ENCODE results near the gene AKT1. TPM values are rescaled to one million over a fixed set of nuclear protein-coding genes. Genes with fewer than 3 reads are reported as not detected.
"Not testable (repeated sequence)": the region's sequence is repeated elsewhere in the genome, so short reads cannot be mapped to it uniquely, and the experiment has no call there.

Gene AKT1
- total RNA-seq, 2 experiments from 2014 or later = 178 to 181 TPM

GRCh38 chr14:104752735-104753527 lies 42.6 kb downstream of the AKT1 start, which contains the start of gene SIVA1:
TSS of gene SIVA1 (plus strand) at chr14:104753147. CDS start at chr14:104753202, 55 bp downstream.
- H3K27ac Mint-ChIP-seq = peak within 1 kb of the TSS; percentile 94
- peaks cover 41% of the 10 kb centered on the region for H3K4me1 Mint-ChIP-seq
- ATAC-seq (ENCODE audit: low read depth) (peak; percentile 92), DNase-seq (peak; percentile 99)
- H3K4me3 Mint-ChIP-seq = peak within 1 kb of the TSS; percentile 89
- H3K36me3 Mint-ChIP-seq = peaks cover 15% of the 10 kb centered on the region
- POLR2A ChIA-PET = interaction anchor here (0.6 to 2.1 kb wide), 17 partner anchors 11 to 268 kb away, joined by 3 to 9 read pairs (median 3); partner anchors contain the start of genes CDCA4 and ZBTB42
- peaks cover 3% of the 10 kb centered on the region for H3K27me3 Mint-ChIP-seq
- H3K9me3 Mint-ChIP-seq = no peaks in the 10 kb centered on the region

- Mint-ChIP-seq H3K36me3 (peaks cover 13% of the 10 kb centered on the region), H3K4me1 (peaks cover 36% of the 10 kb centered on the region), H3K27me3 (peaks cover 3% of the 10 kb centered on the region), H3K4me3 (peak overlapping the region; percentile 89), H3K9me3 (no peaks in the 10 kb centered on the region), H3K27ac (peak overlapping the region; percentile 94)
- ATAC-seq (ENCODE audit: low read depth) (peak; percentile 0), DNase-seq (no peak)
- POLR2A ChIA-PET = interaction anchor here (0.6 to 2.1 kb wide), 16 partner anchors 10 to 268 kb away, joined by 3 to 9 read pairs (median 3); partner anchors contain the start of genes CDCA4 and ZBTB42
These were observed 43.2 kb downstream of the AKT1 start for GRCh38 chr14:104752423-104752734.

GRCh38 chr14:104751539-104752422 lies 43.8 kb downstream of the AKT1 start:
- peak overlapping the region; percentile 89 for H3K4me3 Mint-ChIP-seq
- DNase-seq = no peak
- H3K27ac Mint-ChIP-seq = peak overlapping the region; percentile 94

DNA sequence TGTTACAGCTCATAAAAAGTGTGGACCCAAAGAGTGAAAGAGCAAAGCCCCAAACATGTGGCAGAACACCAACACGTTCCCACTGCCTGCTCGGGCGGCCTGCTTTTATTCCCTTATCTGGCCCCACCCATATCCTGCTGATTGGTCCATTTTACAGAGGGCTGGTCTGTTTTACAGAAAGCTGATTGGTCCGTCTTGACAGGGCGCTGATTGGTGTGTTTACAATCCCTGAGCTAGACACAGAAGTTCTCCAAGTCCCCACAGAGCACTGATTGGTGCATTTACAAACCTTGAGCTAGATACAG lies 44.8 kb downstream of the AKT1 start:
- H3K36me3 Mint-ChIP-seq; H3K27me3 Mint-ChIP-seq; ATAC-seq (ENCODE audit: low read depth); H3K9me3 Mint-ChIP-seq; DNase-seq: not testable (repeated sequence)
- Mint-ChIP-seq H3K4me1 (peaks cover 23% of the 10 kb centered on the region), H3K27ac (peak overlapping the region; percentile 12), H3K4me3 (peak overlapping the region; percentile 5)
- POLR2A ChIA-PET = interaction anchor here (0.7 to 1.8 kb wide), 3 partner anchors 9 to 71 kb away, joined by 3 to 7 read pairs (median 3); no protein-coding TSS in a partner anchor

More at GRCh38 chr14:104751539-104752422, 43.8 kb downstream of the AKT1 start:
- Mint-ChIP-seq H3K27me3 (peaks cover 3% of the 10 kb centered on the region), H3K4me1 (peaks cover 30% of the 10 kb centered on the region), H3K36me3 (peaks cover 9% of the 10 kb centered on the region), H3K9me3 (no peaks in the 10 kb centered on the region)
- POLR2A ChIA-PET = interaction anchor here (0.7 to 2.1 kb wide), 13 partner anchors 10 to 104 kb away, joined by 3 to 9 read pairs (median 3); no protein-coding TSS in a partner anchor
- no peak for ATAC-seq (ENCODE audit: low read depth)

- no peak overlapping the region for H3K4me3 Mint-ChIP-seq
- H3K36me3 Mint-ChIP-seq = peaks cover 2% of the 10 kb centered on the region
- H3K27ac Mint-ChIP-seq = no peak overlapping the region
- no peaks in the 10 kb centered on the region for H3K9me3 Mint-ChIP-seq
- POLR2A ChIA-PET = no interaction called here
- ATAC-seq (ENCODE audit: low read depth) (no peak), DNase-seq (no peak)
- H3K4me1 Mint-ChIP-seq = peaks cover 19% of the 10 kb centered on the region
- peaks cover 3% of the 10 kb centered on the region for H3K27me3 Mint-ChIP-seq
These were observed 45.3 kb downstream of the AKT1 start for GRCh38 chr14:104750056-104750752.

GRCh38 chr14:104749111-104749649 lies 46.4 kb downstream of the AKT1 start:
- H3K9me3 Mint-ChIP-seq = no peaks in the 10 kb centered on the region

GRCh38 chr14:104747876-104748275 lies 47.7 kb downstream of the AKT1 start:
- ATAC-seq (ENCODE audit: low read depth) (no peak), DNase-seq (no peak)
- H3K4me3 Mint-ChIP-seq = no peak overlapping the region
- no peak overlapping the region for H3K27ac Mint-ChIP-seq
- peaks cover 3% of the 10 kb centered on the region for H3K27me3 Mint-ChIP-seq
- H3K4me1 Mint-ChIP-seq = peaks cover 7% of the 10 kb centered on the region
- no peaks in the 10 kb centered on the region for H3K9me3 Mint-ChIP-seq
- POLR2A ChIA-PET = no interaction called here
- no peaks in the 10 kb centered on the region for H3K36me3 Mint-ChIP-seq

More at GRCh38 chr14:104749111-104749649, 46.4 kb downstream of the AKT1 start:
- no peak for ATAC-seq (ENCODE audit: low read depth)
- H3K27ac Mint-ChIP-seq = no peak overlapping the region
- POLR2A ChIA-PET = interaction anchor here (0.6 kb wide), 1 partner anchor 1360 kb away, joined by 3 read pairs; no protein-coding TSS in a partner anchor
- H3K27me3 Mint-ChIP-seq = peaks cover 3% of the 10 kb centered on the region
- H3K36me3 Mint-ChIP-seq = peaks cover 2% of the 10 kb centered on the region
- no peak overlapping the region for H3K4me3 Mint-ChIP-seq
- H3K4me1 Mint-ChIP-seq = peaks cover 12% of the 10 kb centered on the region
- DNase-seq = no peak

DNA sequence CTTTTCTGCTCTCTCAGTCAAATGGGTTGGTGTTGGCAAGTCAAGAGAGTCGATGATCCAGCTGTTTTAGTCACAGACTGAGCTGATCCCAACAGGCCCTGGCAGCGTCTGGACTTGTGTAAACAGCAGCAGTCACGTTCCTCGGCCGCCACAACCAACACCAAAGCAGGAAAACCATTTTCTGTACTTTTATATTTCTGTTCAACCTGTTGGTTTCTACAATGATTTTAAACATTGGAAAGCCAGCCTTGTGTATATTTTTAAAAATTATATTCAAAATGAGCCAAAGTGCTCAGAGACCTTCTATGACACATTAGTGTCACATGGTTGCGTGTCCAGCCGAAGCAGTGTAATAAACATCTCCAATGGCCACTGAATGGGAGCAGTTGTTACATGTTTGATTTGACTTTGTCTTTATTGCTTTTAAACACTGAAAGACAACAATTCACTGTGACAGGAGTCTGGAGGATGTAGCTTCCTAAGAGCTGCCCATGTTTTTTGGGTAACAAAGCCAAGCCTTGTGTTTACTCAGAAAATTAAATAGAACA lies 48.5 kb downstream of the AKT1 start:
- Mint-ChIP-seq H3K36me3 (no peaks in the 10 kb centered on the region), H3K9me3 (no peaks in the 10 kb centered on the region), H3K4me1 (peaks cover 7% of the 10 kb centered on the region), H3K4me3 (no peak overlapping the region), H3K27me3 (peaks cover 3% of the 10 kb centered on the region), H3K27ac (no peak overlapping the region)
- POLR2A ChIA-PET = no interaction called here
- no peak for DNase-seq
- no peak for ATAC-seq (ENCODE audit: low read depth)

DNA sequence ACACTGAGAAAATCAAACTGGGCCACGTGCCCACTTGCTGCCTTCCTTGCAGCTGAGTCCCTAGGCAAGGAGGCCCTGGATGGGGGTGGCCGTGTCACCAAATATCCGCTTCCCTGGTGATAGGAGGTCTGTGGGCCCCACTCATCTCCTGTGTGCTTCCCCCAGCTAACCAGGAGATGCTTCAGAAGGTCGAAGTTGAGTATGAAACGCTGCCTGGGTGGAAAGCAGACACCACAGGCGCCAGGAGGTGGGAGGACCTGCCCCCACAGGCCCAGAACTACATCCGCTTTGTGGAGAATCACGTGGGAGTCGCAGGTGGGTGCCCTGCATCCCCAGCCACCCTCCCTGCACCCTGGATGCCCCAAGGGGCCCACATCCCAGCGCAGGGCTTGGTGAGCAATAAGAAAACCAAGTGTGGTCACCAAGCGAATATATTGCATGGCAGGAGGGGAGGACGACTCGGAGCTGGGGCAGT lies 49.4 kb downstream of the AKT1 start:
- peak; percentile 55 for ATAC-seq (ENCODE audit: low read depth)
- Mint-ChIP-seq H3K27ac (peak overlapping the region; percentile 16), H3K9me3 (no peaks in the 10 kb centered on the region), H3K4me3 (peak overlapping the region; percentile 30), H3K27me3 (peaks cover 3% of the 10 kb centered on the region), H3K36me3 (no peaks in the 10 kb centered on the region), H3K4me1 (peaks cover 7% of the 10 kb centered on the region)
- no peak for DNase-seq
- POLR2A ChIA-PET = no interaction called here

DNA sequence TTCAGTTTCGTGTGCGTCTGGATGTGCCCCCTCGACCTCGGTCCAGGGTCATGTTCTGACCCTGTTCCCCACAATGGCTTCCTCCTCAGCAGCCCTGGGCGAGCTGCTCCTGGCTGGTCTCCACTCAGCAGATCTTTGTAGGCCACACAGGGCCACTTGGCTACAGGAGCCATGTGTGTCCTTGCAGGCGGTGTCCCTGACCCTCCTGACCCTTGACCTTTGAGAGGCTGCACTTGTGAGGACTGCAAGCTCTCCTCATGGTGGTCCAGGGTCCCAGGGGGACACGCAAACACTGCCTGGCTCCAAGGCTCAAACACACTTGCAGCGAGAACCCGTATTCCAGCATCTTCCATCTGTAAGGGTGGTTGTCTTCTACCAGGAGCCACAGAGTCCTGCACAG lies 50.1 kb downstream of the AKT1 start:
- peaks cover 3% of the 10 kb centered on the region for H3K27me3 Mint-ChIP-seq
- POLR2A ChIA-PET = no interaction called here
- DNase-seq = no peak

GRCh38 chr14:104744484-104744883 lies 51.1 kb downstream of the AKT1 start:
- Mint-ChIP-seq H3K4me1 (peaks cover 7% of the 10 kb centered on the region), H3K36me3 (no peaks in the 10 kb centered on the region), H3K4me3 (no peak overlapping the region), H3K9me3 (no peaks in the 10 kb centered on the region), H3K27ac (no peak overlapping the region), H3K27me3 (no peaks in the 10 kb centered on the region)
- POLR2A ChIA-PET = no interaction called here
- no peak for ATAC-seq (ENCODE audit: low read depth)
- no peak for DNase-seq

More for the DNA sequence above, 50.1 kb downstream of the AKT1 start:
- ATAC-seq (ENCODE audit: low read depth) = no peak
- Mint-ChIP-seq H3K9me3 (no peaks in the 10 kb centered on the region), H3K4me3 (no peak overlapping the region), H3K27ac (no peak overlapping the region), H3K36me3 (no peaks in the 10 kb centered on the region), H3K4me1 (peaks cover 7% of the 10 kb centered on the region)

DNA sequence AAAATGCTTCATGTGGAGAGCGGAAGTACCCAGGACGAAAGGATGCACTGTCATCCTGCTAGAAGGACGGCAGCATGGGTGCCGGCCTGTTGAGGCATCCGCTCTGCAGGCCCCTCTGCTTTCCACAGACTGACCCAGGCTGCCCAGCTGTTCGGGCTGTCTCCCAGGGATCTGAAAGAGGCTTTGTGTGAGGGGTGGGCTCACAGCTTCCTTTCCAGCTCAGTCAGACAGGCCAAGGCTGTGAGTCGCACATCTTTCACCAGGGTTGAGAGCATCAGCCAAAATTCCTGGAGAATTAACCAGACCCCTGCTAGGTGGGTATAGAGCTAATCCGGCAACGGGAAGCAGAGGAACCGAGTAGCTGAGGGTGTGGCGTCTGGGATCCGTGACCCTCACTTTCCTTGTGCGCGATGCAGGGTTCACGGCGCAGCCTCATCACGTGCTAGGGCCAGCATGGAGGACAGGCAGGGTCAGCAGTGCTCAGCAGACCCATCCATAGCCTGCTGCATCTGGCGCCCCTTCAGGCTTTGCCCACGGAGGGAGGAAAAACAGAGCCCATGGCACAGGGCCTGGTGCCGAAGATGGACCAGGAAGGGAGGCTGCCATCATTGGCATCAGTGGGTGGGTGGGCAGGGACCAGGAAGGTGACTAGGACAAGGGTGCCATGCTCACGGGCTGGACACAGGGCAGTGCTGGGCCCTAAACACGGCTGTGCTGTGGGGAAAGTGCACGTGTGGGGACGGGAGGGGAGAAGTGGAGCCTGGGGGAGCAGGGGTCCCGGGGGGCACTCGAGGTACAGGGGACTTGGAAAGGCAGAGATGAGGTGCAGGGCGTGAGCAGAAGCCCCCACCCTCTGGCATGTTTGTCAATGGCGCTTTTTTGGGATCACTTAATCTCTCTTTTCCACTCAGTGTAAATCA lies 51.8 kb downstream of the AKT1 start:
- H3K4me1 Mint-ChIP-seq = peaks cover 4% of the 10 kb centered on the region
- ATAC-seq (ENCODE audit: low read depth) (no peak), DNase-seq (no peak)
- no peaks in the 10 kb centered on the region for H3K27me3 Mint-ChIP-seq
- POLR2A ChIA-PET = no interaction called here
- H3K27ac Mint-ChIP-seq = no peak overlapping the region
- no peak overlapping the region for H3K4me3 Mint-ChIP-seq
- no peaks in the 10 kb centered on the region for H3K9me3 Mint-ChIP-seq
- H3K36me3 Mint-ChIP-seq = no peaks in the 10 kb centered on the region
